SK-N-SH (cell line): ENCODE data around the gene STRN. TPM values are rescaled to one million over a fixed set of nuclear protein-coding genes. Genes with fewer than 3 reads are reported as not detected.
"Not testable (repeated sequence)": the region's sequence is repeated elsewhere in the genome, so short reads cannot be mapped to it uniquely, and the experiment has no call there.

Experiments used
- CTCF ChIA-PET: fragments of 300-600, 350-600 bp; formaldehyde crosslinking; extraction: SDS; loops from one replicate; lab custom pipeline; 2021; lab: Yijun Ruan, JAX
- POLR2A ChIA-PET: fragments of 350-600 bp; sonication (Branson Sonifier 250); formaldehyde crosslinking; extraction: SDS; loops from one replicate; lab custom pipeline; 2020; ENCODE audit warnings: antibody characterized with exemption, inconsistent platforms; lab: Yijun Ruan, JAX
- DNase-seq: peaks from one replicate; pipeline ENCODE4 v3.0.0; 2012
- H2AFZ ChIP-seq: fragments of 200-600 bp; sonication (generic); 2 replicates; pipeline ENCODE4 v1.8.1; 2016; ENCODE audit warnings: antibody characterized with exemption, mild to moderate bottlenecking, low read depth
- H3F3A ChIP-seq: fragments of 200-600 bp; sonication (generic); replicated peaks from 2 replicates; pipeline ENCODE3; 2016; ENCODE audit warnings: antibody characterized with exemption, mild to moderate bottlenecking; ENCODE audit not compliant: insufficient read depth
- H3K27ac ChIP-seq, 2 experiments: fragments of 200-500 bp in 1 of 2; fragments of 200-600 bp in 1 of 2; sonication (Bioruptor generic) in 1 of 2; sonication (generic), shearing (Covaris generic) in 1 of 2; 2 replicates each; pipeline versions ENCODE4 v1.5.1 to v1.6.1; 2014 to 2016; ENCODE audit warnings: low read depth in 2 of 2, inconsistent platforms in 1 of 2, low read length in 1 of 2, mild to moderate bottlenecking in 1 of 2, mixed read lengths in 1 of 2
- H3K27me3 ChIP-seq: fragments of 200-600 bp; sonication (generic), shearing (Covaris generic); 2 replicates; pipeline ENCODE4 v1.6.1; 2016; ENCODE audit warnings: mixed run types; ENCODE audit not compliant: insufficient read depth
- H3K36me3 ChIP-seq, 2 experiments: fragments of 200-500 bp in 1 of 2; fragments of 200-600 bp in 1 of 2; sonication (Bioruptor generic) in 1 of 2; sonication (generic) in 1 of 2; replicated peaks in 1 of 2; 2 replicates each; pipeline versions ENCODE3 to v1.5.1; 2014 to 2016; ENCODE audit warnings: low read length in 1 of 2, mild to moderate bottlenecking in 1 of 2; ENCODE audit not compliant: insufficient read depth in 2 of 2, control insufficient read depth in 1 of 2
- H3K4me1 ChIP-seq, 2 experiments: fragments of 200-500 bp in 1 of 2; fragments of 200-600 bp in 1 of 2; sonication (Bioruptor generic) in 1 of 2; sonication (generic), shearing (Covaris generic) in 1 of 2; 2 replicates each; pipeline versions ENCODE4 v1.5.1 to v1.6.1; 2014 to 2016; ENCODE audit warnings: low read depth in 1 of 2, low read length in 1 of 2, mixed run types in 1 of 2; ENCODE audit not compliant: insufficient read depth in 2 of 2, control insufficient read depth in 1 of 2
- H3K4me2 ChIP-seq: fragments of 200-600 bp; sonication (generic), shearing (Covaris generic); 2 replicates; pipeline ENCODE4 v1.6.1; 2017; ENCODE audit warnings: mixed run types
- H3K4me3 ChIP-seq, 2 experiments: fragments of 200-500 bp in 1 of 2; fragments of 200-600 bp in 1 of 2; sonication (Bioruptor generic) in 1 of 2; sonication (generic), shearing (Covaris generic) in 1 of 2; 2 replicates each; pipeline versions ENCODE4 v1.5.1 to v1.8.1; 2014 to 2016; ENCODE audit warnings: low read depth in 2 of 2, inconsistent platforms in 1 of 2, low read length in 1 of 2, mild to moderate bottlenecking in 1 of 2, mixed read lengths in 1 of 2, moderate library complexity in 1 of 2
- H3K79me2 ChIP-seq: fragments of 200-600 bp; sonication (generic); 2 replicates; pipeline ENCODE4 v1.8.1; 2017; ENCODE audit warnings: mild to moderate bottlenecking; ENCODE audit not compliant: insufficient read depth
- H3K9ac ChIP-seq: fragments of 200-600 bp; sonication (generic); 2 replicates; pipeline ENCODE4 v1.6.1; 2017; ENCODE audit warnings: mixed run types
- H3K9me2 ChIP-seq: fragments of 200-600 bp; sonication (generic); 2 replicates; pipeline ENCODE4 v1.6.1; 2017; ENCODE audit warnings: mixed run types
- H3K9me3 ChIP-seq: fragments of 200-600 bp; sonication (generic); 2 replicates; pipeline ENCODE4 v1.6.1; 2017; ENCODE audit warnings: mixed run types, mild to moderate bottlenecking, moderate library complexity
- H4K20me1 ChIP-seq: fragments of 200-600 bp; sonication (generic); 2 replicates; pipeline ENCODE4 v1.6.1; 2017; ENCODE audit warnings: mild to moderate bottlenecking, mixed run types; ENCODE audit not compliant: insufficient read depth
- EP300 ChIP-seq, 2 experiments: IDR thresholded peaks; 2 replicates each; pipeline versions ENCODE4 v1.4.0 to v1.6.1; 2012; ENCODE audit warnings: borderline replicate concordance in 1 of 2, low read depth in 1 of 2, low read length in 1 of 2
- MEF2A ChIP-seq: IDR thresholded peaks from 2 replicates; pipeline ENCODE4 v1.4.0; 2012; ENCODE audit warnings: low read depth, borderline replicate concordance
- RFX5 ChIP-seq: IDR thresholded peaks from 2 replicates; pipeline ENCODE4 v1.6.1; 2012; ENCODE audit warnings: mild to moderate bottlenecking, improper control_type of control experiment, low read length
- SIN3A ChIP-seq: IDR thresholded peaks from 2 replicates; pipeline ENCODE4 v1.6.1; 2012; ENCODE audit warnings: low read depth, mild to moderate bottlenecking, low read length, moderate library complexity, borderline replicate concordance
- WGBS: methylation state at CpG from one replicate; pipeline ENCODE4 v1.1.6; 2017; ENCODE audit warnings: low lambda C conversion rate; 5-methylcytosine and 5-hydroxymethylcytosine counted together
- polyA plus RNA-seq, 3 experiments: library from polyadenylated mRNA; depleted of rRNA; stranded (reverse); fragments of >200 nt; gene quantifications; 2 replicates each; pipeline ENCODE4 v1.2.3, GENCODE V29; 2012
- TF ChIP-seq, protein P1 (sequence below): IDR thresholded peaks from 2 replicates; pipeline ENCODE4 v1.6.1; 2012; ENCODE audit warnings: mild to moderate bottlenecking, low read depth, low read length, moderate library complexity
- TF ChIP-seq, protein P2 (sequence below): fragments of 150-350 bp; IDR thresholded peaks from 2 replicates; pipeline ENCODE4 v1.6.1; 2017; ENCODE audit warnings: antibody characterized with exemption, low read length, low read depth, borderline replicate concordance

The STRN gene
- polyA plus RNA-seq, 1 of the 3 experiments (the other 2 are of a cell fraction): 4.8 TPM

DNA sequence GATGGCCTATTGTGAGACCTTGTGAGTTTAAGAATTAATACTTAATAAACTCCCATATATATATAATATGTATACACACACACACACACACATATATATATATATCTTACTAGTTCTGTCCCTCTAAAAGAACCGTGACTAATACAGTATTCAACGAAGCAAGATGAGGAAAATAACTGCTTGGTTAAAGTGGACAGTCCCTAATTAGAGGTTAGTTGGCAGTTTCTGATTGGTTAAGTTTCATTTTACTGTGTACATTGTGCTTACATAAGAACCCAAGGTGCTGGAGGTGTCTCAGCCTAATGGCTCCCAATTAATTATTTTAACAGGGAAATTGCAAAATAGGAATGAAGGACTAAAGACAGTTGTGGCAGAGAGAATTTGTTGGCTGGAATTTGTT, 132.1 kb downstream of the STRN start:
- H3K27me3 ChIP-seq: no peaks in the 10 kb centered on the region
- H2AFZ ChIP-seq: no peak overlapping the region
- H3K36me3 ChIP-seq: no peaks in the 10 kb centered on the region
- no peak overlapping the region for H3K4me2 ChIP-seq
- H4K20me1 ChIP-seq: no peaks in the 10 kb centered on the region
- 93% methylated on average over 2 of the region's 2 CpGs for WGBS
- TF ChIP-seq EP300 (IDR thresholded peaks at IDR 0.05; ENCODE audit: borderline replicate concordance in 1 of 2, low read depth in 1 of 2, low read length in 1 of 2): no peak
- no peak for TF ChIP-seq SIN3A
- TF ChIP-seq RFX5: no peak
- TF ChIP-seq, all 33 proteins: peak for 0
- Histone ChIP-seq H3K9ac (no peak overlapping the region), H3K4me1 (no peaks in the 10 kb centered on the region), H3K79me2 (no peaks in the 10 kb centered on the region), H3K27ac (no peak overlapping the region), H3K4me3 (no peak overlapping the region), H3K9me2 (0 out of 2 replicates have a peak, but pooled peaks cover 3% of the 10 kb centered on the region), H3F3A (peaks cover 4% of the 10 kb centered on the region), H3K9me3 (no peaks in the 10 kb centered on the region)
- ChIA-PET POLR2A (no interaction called here), CTCF (no interaction called here)
- no peak for DNase-seq

DNA sequence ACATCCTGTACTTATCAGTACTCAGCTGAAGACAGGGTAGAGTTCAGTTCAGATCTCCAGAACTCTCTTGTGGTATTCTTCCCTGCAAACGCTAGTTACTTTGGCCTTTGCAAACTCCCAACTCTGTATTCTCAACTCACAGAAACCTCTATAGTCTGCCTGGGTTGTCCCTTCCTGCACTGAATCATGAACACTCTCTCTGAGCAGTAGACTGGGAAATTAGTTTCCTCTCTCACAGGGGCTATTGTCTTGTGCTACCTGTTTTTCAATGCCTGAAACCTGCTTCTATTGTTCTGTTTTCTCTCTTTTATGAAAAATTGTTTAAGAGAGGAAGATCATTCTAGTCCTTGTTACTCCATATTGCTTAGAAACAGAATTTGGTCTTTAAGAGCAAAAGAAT, 135.2 kb downstream of the STRN start:
- H3K27me3 ChIP-seq: no peaks in the 10 kb centered on the region
- whole genome bisulfite sequencing: 50% methylated on average over 1 of the region's 1 CpG
- H3F3A ChIP-seq: no peaks in the 10 kb centered on the region
- no peak overlapping the region for H3K27ac ChIP-seq
- no peaks in the 10 kb centered on the region; the same call in 1 of the 2 replicates for H3K9me3 ChIP-seq
- H3K4me1 ChIP-seq: no peaks in the 10 kb centered on the region
- TF ChIP-seq, protein P1, sequence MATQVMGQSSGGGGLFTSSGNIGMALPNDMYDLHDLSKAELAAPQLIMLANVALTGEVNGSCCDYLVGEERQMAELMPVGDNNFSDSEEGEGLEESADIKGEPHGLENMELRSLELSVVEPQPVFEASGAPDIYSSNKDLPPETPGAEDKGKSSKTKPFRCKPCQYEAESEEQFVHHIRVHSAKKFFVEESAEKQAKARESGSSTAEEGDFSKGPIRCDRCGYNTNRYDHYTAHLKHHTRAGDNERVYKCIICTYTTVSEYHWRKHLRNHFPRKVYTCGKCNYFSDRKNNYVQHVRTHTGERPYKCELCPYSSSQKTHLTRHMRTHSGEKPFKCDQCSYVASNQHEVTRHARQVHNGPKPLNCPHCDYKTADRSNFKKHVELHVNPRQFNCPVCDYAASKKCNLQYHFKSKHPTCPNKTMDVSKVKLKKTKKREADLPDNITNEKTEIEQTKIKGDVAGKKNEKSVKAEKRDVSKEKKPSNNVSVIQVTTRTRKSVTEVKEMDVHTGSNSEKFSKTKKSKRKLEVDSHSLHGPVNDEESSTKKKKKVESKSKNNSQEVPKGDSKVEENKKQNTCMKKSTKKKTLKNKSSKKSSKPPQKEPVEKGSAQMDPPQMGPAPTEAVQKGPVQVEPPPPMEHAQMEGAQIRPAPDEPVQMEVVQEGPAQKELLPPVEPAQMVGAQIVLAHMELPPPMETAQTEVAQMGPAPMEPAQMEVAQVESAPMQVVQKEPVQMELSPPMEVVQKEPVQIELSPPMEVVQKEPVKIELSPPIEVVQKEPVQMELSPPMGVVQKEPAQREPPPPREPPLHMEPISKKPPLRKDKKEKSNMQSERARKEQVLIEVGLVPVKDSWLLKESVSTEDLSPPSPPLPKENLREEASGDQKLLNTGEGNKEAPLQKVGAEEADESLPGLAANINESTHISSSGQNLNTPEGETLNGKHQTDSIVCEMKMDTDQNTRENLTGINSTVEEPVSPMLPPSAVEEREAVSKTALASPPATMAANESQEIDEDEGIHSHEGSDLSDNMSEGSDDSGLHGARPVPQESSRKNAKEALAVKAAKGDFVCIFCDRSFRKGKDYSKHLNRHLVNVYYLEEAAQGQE: no peak
- TF ChIP-seq EP300 (IDR thresholded peaks at IDR 0.05; ENCODE audit: borderline replicate concordance in 1 of 2, low read depth in 1 of 2, low read length in 1 of 2) (no peak), MEF2A (no peak)
- TF ChIP-seq, protein P2, sequence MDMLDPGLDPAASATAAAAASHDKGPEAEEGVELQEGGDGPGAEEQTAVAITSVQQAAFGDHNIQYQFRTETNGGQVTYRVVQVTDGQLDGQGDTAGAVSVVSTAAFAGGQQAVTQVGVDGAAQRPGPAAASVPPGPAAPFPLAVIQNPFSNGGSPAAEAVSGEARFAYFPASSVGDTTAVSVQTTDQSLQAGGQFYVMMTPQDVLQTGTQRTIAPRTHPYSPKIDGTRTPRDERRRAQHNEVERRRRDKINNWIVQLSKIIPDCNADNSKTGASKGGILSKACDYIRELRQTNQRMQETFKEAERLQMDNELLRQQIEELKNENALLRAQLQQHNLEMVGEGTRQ: no peak
- no peak overlapping the region for H2AFZ ChIP-seq
- no peaks in the 10 kb centered on the region for H3K36me3 ChIP-seq
- CTCF ChIA-PET: interaction anchor here (1.1 to 2.1 kb wide), 2 partner anchors 12 to 46 kb away, joined by 3 to 7 read pairs; no protein-coding TSS in a partner anchor
- no peaks in the 10 kb centered on the region for H3K9me2 ChIP-seq
- H4K20me1 ChIP-seq: no peaks in the 10 kb centered on the region
- H3K79me2 ChIP-seq: no peaks in the 10 kb centered on the region
- POLR2A ChIA-PET: no interaction called here
- DNase-seq: no peak
- H3K4me3 ChIP-seq: no peak overlapping the region
- H3K9ac ChIP-seq: no peak overlapping the region
- no peak overlapping the region for H3K4me2 ChIP-seq

DNA sequence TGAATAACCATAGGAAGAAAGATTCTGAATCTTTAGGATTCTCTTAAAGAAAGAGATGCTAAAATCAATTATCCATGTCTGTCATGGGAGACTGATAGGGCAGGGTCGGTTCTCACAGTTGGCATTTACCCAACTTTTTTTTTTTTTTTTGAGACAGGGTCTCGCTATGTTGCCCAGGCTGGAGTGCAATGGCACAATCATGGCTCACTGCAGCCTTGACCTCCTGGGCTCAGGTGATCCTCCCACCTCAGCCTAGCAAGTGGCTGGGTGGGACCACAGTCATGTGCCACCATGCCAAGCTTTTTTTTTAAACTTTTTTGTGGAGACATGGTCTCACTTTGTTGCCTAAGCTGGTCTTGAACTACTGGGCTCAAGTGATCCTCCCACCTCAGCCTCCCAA, 141.7 kb downstream of the STRN start:
- H3K9ac ChIP-seq, POLR2A ChIA-PET, DNase-seq, H3K27me3 ChIP-seq, H3K9me3 ChIP-seq, CTCF ChIA-PET, H3K4me3 ChIP-seq, H3K36me3 ChIP-seq, H3F3A ChIP-seq, H3K27ac ChIP-seq, H3K4me2 ChIP-seq, H3K79me2 ChIP-seq, H3K4me1 ChIP-seq, H2AFZ ChIP-seq, H4K20me1 ChIP-seq, H3K9me2 ChIP-seq: not testable (repeated sequence)
- 60% methylated on average over 2 of the region's 2 CpGs for WGBS
